Measurements from ENCODE around the gene LETM1. TPM values are rescaled to one million over a fixed set of nuclear protein-coding genes. Genes with fewer than 3 reads are reported as not detected.

The LETM1 gene
- total RNA-seq, 2 experiments from 2014 or later = 58.3 to 66.8 TPM

GRCh38 chr4:1799387-1800375 lies 56.3 kb downstream of the LETM1 start:
- TF ChIP-seq EZH2phosphoT487 (IDR thresholded peaks at IDR 0.05; ENCODE audit: borderline replicate concordance, low read depth, low read length) = no peak
- TF ChIP-seq CTCF (conservative IDR thresholded peaks at IDR 0.05; ENCODE audit: low read length) = no peak
- Histone ChIP-seq H2AFZ (ENCODE audit: low read length) (no peak overlapping the region), H3K36me3 (ENCODE audit: insufficient read depth, low read length) (no peaks in the 10 kb centered on the region), H3K9me3 (ENCODE audit: low read length) (no peaks in the 10 kb centered on the region), H3K27ac (ENCODE audit: low read depth, low read length, poor library complexity, severe bottlenecking) (no peak overlapping the region), H3K9me2 (ENCODE audit: insufficient read depth, low read length) (no peaks in the 10 kb centered on the region), H4K20me1 (ENCODE audit: insufficient read depth, low read length) (no peaks in the 10 kb centered on the region), H3K4me3 (ENCODE audit: low read depth, low read length, poor library complexity, severe bottlenecking) (no peak overlapping the region), H3K79me2 (ENCODE audit: insufficient read depth, low read depth, low read length) (no peaks in the 10 kb centered on the region), H3K4me2 (ENCODE audit: low read length) (no peak overlapping the region), H3K4me1 (ENCODE audit: insufficient read depth, low read length, poor library complexity, severe bottlenecking) (no peaks in the 10 kb centered on the region)
- ChIA-PET POLR2A (no interaction called here), CTCF (ENCODE audit: unreplicated experiment) (no interaction called here)
- no peak for DNase-seq (ENCODE audit: low spot score)
- intact Hi-C loops (cut with micrococcal nuclease; ENCODE audit: unreplicated experiment) = no loop called here
- no TSS peak for BruUV-seq (replicated peaks)

GRCh38 chr4:1798580-1799386 lies 57.2 kb downstream of the LETM1 start:
- Histone ChIP-seq H3K36me3 (ENCODE audit: insufficient read depth, low read length) (no peaks in the 10 kb centered on the region), H3K4me1 (ENCODE audit: insufficient read depth, low read length, poor library complexity, severe bottlenecking) (no peaks in the 10 kb centered on the region), H2AFZ (ENCODE audit: low read length) (no peak overlapping the region), H3K9me2 (ENCODE audit: insufficient read depth, low read length) (no peaks in the 10 kb centered on the region), H3K4me2 (ENCODE audit: low read length) (no peak overlapping the region), H3K4me3 (ENCODE audit: low read depth, low read length, poor library complexity, severe bottlenecking) (no peak overlapping the region), H3K79me2 (ENCODE audit: insufficient read depth, low read depth, low read length) (no peaks in the 10 kb centered on the region), H3K27ac (ENCODE audit: low read depth, low read length, poor library complexity, severe bottlenecking) (no peak overlapping the region), H4K20me1 (ENCODE audit: insufficient read depth, low read length) (no peaks in the 10 kb centered on the region), H3K9me3 (ENCODE audit: low read length) (no peaks in the 10 kb centered on the region)
- POLR2A ChIA-PET = no interaction called here
- CTCF ChIA-PET (ENCODE audit: unreplicated experiment) = no interaction called here
- BruUV-seq (replicated peaks) = no TSS peak
- no peak for DNase-seq (ENCODE audit: low spot score)
- TF ChIP-seq CTCF (conservative IDR thresholded peaks at IDR 0.05; ENCODE audit: low read length) (no peak), EZH2phosphoT487 (IDR thresholded peaks at IDR 0.05; ENCODE audit: borderline replicate concordance, low read depth, low read length) (no peak)
- intact Hi-C loops (cut with micrococcal nuclease; ENCODE audit: unreplicated experiment) = no loop called here

Data from OCI-LY7 (cell line).